ENCODE data around the gene TBC1D22B.

GRCh38 chr6:37256692-37257319 lies 766 bp upstream of the TBC1D22B start:
- TF ChIP-seq CTCF (IDR thresholded peaks at IDR 0.05): no peak
- no peak for TF ChIP-seq POLR2A (IDR thresholded peaks at IDR 0.05)
- TF ChIP-seq POLR2AphosphoS5 (IDR thresholded peaks at IDR 0.05): no peak
- no peak for TF ChIP-seq EP300 (IDR thresholded peaks at IDR 0.05)
